NCI-H69 (cell line): ENCODE results near the gene DNHD1.

Experiments used
- DNase-seq: peaks from one replicate; lab custom pipeline; 2025; lab: John Stamatoyannopoulos, UW

Gene DNHD1

GRCh38 chr11:6538456-6538855 is 41.4 kb downstream of the DNHD1 start:
- DNase-seq, result no peak

DNA sequence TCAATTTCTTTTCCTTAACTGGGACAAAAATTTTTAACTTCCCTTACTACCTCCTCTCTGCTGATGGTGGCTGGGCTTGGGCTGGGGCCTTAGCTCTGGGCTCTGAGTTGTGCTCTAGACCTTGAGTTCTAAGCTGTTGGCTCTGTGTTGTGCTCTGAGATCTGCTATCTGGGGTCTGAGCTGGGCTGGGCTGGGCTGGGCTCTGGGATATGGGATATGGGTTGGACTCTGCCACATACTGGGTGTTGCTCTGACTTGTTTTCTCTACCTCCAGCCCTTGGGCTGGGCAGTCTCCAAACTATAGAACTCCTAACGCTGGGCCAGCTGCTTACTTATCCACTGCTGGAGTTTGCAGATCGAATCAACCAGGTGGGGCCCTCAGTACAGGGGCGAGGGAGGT is 41.9 kb downstream of the DNHD1 start:
- no peak for DNase-seq

DNA sequence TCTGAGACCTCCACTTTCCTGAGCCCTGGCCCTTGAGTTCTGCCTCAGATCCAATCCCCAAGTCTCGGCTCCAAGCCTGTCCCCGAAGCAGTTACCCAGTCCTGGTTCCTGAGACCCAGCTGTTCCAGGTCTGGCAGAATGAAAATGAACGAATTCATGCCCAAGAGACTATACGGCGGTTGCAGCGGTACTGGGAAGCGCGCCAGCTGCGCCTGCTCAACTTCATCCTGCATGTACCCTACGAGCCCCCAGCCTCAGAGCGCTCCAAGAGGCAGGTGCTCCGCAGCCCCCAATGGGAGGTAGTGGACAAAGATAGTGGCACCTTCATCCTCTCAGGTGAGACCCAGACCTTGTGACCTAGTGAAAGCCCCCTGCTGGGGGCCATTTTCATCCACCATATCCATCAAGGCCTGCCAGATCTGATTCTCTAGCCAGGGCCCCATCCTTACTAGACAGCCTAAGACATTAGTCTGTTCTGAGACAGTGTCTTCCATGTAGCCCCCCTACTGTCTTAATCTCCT is 42.7 kb downstream of the DNHD1 start:
- DNase-seq, result no peak

- no peak for DNase-seq
Observed at GRCh38 chr11:6541356-6541755, 44.3 kb downstream of the DNHD1 start.

- no peak for DNase-seq
Observed at GRCh38 chr11:6542727-6543126, 45.6 kb downstream of the DNHD1 start.

GRCh38 chr11:6544921-6545850 is 48.1 kb downstream of the DNHD1 start:
- DNase-seq, result no peak

DNA sequence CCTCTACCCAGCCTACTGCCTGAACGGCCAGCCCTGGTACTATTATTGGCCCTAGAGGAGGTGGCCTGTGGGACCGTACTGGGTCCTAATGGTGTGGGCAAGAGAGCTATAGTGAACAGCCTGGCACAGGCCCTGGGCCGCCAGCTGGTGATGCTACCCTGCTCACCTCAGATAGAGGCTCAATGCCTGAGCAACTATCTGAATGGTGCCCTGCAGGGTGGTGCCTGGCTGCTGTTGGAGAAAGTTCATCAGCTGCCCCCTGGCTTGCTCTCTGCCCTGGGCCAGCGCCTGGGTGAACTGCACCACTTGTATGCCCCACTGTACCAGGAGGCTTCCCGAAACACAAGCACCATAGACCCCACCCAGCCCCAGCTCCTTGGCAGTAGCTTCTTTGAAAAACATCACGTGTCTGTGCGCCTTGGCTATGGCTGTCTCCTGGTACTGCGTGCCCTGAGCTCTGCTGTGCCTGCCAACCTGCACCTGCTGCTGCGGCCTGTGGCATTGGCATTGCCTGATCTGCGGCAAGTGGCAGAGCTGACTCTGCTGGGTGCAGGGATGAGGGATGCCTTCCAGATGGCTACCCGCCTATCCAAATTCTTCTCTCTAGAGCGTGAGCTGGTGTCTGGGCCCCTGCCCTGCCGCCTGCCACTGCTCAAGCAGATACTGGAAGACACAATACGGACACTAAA is 49.0 kb downstream of the DNHD1 start:
- no peak for DNase-seq

DNA sequence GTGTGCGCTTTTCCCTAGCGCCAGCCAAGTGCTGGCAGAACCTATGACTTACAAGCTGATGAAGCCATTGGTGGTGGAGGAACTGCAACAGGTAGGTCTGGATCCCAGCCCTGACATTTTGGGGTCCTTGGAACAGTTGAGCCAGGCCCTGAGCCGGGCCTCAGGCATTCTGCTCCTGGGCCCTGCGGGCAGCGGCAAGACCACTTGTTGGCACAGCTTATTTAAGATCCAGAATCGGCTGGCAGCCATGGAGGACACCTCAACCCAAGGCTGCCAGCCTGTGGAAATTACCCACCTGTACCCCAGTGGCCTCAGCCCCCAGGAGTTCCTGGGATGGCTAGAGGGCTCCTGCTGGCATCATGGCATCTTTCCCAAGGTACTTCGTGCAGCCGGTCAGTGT is 49.7 kb downstream of the DNHD1 start:
- no peak for DNase-seq

GRCh38 chr11:6547177-6547576 is 50.1 kb downstream of the DNHD1 start:
- DNase-seq, result no peak

DNA sequence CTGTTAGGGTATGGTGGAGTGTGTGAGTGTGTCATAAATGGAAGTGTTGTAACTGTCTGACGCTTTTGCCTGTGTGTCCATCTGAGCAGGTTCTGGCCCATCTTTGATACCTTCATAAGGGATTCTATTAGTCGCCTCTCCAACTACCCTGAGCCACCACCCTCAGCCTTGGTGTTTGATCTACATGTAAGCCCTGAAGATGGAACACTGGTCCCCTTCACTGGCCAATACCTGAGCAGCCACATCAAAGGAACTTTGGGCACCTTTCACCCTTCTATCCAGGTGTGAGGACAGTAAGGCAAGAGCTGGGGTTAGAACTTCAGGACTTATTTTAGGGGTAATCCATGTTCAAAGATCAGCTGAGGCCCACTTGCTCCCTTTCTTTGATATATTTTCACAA is 51.0 kb downstream of the DNHD1 start:
- no peak for DNase-seq

- no peak for DNase-seq
Observed at GRCh38 chr11:6548641-6549040, 51.6 kb downstream of the DNHD1 start.

- DNase-seq, result no peak
Observed at GRCh38 chr11:6553634-6554033, 56.6 kb downstream of the DNHD1 start.

- DNase-seq, result no peak
Observed at GRCh38 chr11:6554828-6555706, 58.0 kb downstream of the DNHD1 start.

DNA sequence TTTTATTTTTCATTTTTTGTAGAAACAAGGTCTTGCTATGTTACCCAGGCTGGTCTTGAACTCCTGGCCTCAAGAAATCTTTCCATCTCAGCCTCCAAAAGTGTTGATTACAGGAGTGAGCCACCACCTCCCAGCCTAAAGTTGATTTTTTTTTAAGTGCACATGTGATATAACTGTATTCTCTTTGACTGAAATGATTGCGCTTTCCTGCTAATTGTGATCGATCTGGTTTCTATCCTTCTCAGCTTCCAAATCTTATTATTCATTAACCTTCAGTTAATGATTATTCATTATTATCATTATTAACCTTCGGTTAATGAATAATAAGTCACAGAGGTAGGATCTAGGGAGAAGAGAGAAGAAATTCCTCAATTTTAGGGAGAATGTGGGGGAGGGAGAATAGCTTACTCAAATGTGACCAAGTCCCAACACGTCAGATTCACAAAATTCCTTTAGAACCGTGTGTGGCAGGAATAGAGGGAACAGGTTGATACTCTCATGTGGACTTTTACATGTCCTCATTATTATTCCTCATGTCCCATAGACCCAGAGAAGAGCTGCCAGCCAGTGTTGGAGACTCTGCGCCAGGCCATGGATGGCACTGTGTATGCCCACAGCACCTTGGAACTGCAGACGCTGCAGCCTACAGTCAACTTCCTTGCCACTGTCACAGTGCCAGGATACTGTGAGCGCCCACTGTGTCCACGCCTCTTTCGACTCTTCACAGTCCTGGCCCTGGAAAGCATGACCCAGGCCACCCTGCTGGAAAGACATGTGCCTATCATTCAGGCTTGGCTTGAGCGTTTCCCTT is 59.3 kb downstream of the DNHD1 start:
- no peak for DNase-seq

- no peak for DNase-seq
Observed at GRCh38 chr11:6557063-6557462, 60.0 kb downstream of the DNHD1 start.

- no peak for DNase-seq
Observed at GRCh38 chr11:6557761-6558674, 60.9 kb downstream of the DNHD1 start.

DNA sequence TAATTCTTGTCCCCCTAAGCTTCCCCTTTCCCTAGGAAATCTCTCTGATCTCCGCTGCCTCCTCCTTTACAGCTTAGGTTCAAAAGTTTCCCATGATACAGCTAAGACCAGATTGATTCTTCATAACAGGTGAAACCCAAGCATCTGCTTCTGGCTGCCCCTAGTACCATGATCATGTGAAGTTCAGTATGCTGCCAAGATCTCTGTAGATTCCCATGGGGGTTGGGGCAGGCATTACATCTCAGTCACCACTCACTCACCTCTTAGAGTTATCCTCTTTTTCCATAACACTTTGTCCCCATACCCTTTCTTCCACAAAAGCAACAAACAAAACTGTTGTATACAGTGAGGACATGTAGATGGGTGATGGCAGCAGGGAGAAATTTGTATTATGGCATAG is 62.3 kb downstream of the DNHD1 start:
- no peak for DNase-seq

DNA sequence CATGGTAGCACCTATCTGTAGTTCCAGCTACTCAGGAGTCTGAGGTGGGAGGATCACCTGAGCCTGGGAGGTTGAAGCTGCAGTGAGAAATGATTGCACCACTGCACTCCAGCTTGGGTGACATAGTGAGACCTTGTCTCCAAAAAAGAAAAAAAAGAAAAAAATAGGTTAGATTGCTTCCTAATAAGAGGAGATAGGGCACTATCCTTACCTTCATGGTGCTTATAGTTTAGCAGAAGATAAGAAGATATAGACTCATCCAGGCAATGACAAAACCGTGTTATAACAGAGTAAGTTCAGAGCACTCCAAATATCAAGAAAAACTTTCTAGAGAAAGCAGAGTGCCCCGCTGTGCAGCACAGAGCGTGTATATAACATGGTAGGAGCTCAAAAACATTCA is 64.2 kb downstream of the DNHD1 start:
- no peak for DNase-seq

GRCh38 chr11:6563121-6563619 is 66.1 kb downstream of the DNHD1 start:
- no peak for DNase-seq

DNA sequence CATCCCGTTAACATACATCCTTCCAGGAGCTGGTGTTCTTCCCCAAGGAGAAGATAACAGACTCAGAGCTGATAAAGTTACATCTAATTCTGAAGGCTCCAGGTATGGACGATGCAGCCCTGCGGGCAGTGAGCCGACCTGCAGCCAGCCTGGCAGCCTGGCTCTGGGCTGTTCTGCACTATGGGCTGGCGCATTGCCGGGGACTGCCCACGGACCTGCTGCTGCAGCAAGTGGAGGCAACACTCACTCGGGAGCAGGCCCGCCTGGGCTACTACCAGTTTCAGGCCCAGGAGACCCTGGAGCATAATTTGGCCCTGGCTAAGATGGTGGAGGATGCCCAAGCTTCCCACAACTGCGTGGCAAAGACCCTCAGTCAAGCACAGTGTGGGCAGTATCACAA is 66.6 kb downstream of the DNHD1 start:
- no peak for DNase-seq
